SK-N-DZ (cell line): ENCODE results near the gene GMDS.
A peak's percentile ranks its signal among the peaks of the same experiment; 100 is the strongest.

Source experiments
- DNase-seq: peaks from one replicate; pipeline ENCODE4 v3.0.0-alpha.2; 2015; ENCODE audit warnings: low spot score

GMDS gene

GRCh38 chr6:2240961-2241360 is 4.4 kb downstream of the GMDS start:
- no peak for DNase-seq

DNA sequence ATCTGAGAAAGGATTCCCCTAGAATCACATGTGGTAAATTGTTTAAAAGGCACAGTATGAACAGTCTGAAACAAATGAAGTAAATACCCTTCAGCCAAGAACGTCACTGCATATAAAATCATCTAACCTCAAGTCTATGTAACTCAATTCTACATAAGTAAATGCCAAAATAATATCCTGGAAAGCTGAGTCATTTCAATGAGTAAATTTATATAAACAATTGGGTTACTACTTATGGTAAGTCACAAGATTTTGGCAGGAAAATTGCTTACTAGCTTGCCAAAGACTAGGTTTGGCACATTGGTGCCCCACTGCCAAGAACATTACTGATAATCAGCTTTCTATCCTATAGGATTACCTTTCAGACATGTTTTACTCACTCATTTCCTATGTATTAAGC is 8.4 kb downstream of the GMDS start:
- no peak for DNase-seq

DNA sequence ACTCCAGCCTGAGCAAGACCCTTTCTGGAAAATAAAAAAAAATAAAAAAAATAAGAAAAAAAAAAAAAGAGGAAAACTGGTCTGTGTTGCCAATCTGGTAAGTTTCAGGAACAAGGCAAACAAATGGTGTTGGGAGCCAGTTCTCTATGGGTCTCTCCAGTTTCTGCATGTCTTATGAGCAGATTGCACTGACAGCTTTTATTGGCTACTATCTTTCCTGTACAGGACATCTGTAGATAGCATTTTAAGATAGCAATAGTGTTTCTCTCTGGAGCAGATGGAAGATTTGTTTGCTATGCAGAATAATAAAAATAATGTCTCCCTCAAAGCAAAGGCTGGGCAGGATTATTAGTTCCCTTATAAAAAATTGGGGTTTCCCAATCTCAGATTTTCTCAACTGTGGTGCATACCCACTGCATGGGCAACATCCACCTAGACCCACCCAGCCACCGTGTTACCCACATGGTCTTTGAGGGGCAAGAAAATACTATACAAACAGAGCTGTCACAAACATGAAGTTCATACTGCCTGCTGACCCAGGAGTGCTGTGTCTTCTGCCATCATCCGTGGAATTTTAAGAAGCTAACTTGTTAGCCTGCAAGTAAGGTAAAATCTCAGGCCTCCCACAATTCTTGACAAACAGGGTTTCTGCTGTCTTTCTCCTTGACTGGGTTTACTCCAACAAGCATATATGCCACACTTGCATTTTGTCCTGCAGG is 9.5 kb downstream of the GMDS start:
- DNase-seq = peak; percentile 22

DNA sequence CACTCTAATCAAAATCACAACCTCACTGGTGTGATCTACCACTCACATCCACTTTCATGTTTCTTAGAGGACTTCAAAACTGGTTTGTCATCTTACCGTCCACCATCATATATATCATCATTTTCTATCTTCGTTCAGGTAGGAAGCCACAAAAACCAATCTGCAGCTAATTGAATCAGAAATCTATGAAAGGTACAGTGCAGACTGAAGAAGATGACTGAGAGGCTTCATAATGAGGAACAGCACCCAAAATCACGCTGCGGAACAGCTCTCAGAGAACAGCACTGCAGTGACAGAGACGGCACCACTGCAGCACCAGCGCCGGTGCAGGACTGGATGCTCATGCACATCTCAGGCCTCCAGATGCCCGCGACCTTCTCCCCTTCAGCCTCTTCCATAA is 13.0 kb downstream of the GMDS start:
- peak; percentile 15 for DNase-seq

DNA sequence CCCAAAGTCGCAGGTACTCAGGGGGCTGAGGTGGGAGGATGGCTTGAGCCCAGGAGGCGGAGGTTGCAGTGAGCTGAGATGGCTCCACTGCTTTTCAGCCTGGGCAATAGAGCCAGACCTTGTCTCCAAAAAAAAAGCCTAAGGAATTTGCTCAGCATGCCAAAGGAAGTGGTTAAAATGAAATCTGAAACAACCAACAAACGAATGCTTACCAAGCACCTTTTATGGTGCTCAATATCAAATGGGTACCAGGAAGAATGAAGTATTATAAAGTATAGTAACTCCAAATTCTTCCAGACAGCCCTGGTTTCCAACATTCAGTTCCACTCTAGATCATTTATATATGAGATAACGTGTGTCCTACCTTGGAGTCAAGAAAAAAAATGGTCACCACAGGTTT is 14.0 kb downstream of the GMDS start:
- DNase-seq = no peak

- no peak for DNase-seq
Measured at GRCh38 chr6:2230659-2231277, 14.6 kb downstream of the GMDS start.

- DNase-seq = no peak
Measured at GRCh38 chr6:2229742-2230141, 15.7 kb downstream of the GMDS start.

DNA sequence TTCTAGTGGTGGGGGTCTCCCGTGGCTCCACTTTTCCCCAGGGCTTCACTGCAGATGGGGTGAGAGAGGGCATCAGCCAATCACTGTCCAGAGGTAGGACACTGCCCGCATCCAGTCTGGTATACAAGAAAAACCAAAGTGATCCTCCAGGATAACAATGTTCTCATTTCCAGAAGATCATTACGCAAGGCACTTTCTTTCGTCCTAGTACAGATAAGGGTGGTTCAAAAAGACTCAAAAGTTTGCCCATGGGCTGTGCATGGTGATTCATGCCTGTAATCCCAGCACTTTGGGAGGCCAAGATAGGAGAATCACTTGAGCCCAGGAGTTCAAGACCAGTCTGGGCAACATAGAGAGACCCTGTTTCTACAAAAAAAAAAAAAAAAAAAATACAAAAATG is 16.4 kb downstream of the GMDS start:
- no peak for DNase-seq

DNA sequence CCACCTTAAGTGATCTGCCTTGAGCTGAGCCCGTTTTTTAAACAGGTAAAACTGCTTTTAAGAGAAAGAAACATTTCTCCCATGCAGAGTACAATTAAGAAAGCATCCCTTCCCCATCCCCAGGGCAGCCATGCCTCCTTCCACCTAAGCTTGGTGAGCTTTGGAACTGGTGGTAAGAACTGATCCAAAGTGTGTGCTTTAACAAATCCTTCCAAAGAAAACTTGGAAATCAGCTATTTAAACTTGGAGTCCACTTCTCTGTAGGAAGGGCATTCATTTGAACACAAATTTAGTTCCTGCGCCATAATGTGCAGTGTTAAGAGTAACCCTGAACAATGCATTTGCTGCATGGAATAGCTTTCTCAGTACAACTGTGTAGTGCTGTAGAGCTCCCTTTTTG is 17.0 kb downstream of the GMDS start:
- no peak for DNase-seq

DNA sequence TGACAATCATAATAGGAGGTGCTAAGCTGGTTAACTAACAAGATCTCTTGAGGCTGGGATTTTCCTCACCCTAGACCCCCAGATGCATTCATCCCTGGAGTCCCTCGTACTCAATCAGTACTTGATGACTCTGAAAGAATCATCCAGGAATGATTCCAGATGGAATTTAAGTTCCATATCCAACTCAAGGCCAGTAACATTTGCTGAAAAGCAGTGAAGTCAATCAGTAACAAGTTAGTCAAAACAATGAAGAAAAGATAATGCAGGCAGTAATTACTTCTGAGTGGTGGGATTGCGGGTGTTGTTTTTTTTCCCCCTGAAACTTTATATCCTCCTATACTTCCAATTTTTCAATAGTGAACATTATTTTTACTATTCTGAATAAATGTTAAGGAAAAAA is 18.6 kb downstream of the GMDS start:
- no peak for DNase-seq

DNA sequence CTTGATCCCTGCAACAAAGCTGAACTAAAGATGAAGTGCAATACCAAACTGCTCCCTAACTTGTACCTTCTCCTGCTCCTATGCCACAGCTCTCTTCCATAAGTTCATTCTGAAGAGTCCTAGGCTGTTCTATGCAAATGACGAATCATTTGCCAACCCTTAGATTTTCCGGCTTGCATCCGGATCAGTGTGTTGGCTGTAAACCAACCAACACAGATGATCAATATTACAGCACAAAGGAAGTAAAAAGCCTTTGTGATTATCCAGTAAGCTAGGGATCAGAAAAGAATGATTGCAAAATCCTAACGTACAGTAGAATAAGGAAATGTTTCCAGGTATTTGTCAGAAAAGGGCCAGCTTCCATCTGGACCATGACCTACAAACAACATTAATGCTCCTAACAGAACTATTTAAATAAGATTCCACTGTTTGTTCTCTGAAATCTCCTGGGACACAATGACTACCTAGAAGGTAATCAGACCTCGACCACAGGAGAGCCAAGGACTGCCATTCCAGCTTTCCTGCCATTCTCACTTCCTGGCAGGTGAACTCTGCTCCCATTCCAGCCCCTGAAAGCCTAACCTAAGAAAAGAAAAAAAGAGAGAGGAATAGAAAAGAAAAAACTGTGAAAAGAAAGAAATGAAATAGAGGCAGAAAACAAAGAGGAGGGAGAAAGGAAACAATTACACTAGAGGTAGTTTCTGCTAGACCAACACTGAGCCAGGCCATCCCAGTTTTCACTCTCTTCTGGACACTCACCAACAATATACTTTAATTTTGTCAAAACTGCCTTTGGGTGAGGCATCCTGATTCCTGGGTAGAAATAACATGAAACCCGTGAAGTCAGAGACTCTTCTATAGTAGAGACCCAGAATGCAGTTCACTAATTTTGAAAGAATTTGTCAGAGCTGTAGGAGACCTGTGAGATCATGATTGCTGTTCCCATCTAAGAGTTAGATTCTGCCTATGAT is 19.7 kb downstream of the GMDS start:
- DNase-seq = no peak

GRCh38 chr6:2224847-2225382 is 20.5 kb downstream of the GMDS start:
- no peak for DNase-seq

- DNase-seq = no peak
Measured at GRCh38 chr6:2222275-2222842, 23.0 kb downstream of the GMDS start.

DNA sequence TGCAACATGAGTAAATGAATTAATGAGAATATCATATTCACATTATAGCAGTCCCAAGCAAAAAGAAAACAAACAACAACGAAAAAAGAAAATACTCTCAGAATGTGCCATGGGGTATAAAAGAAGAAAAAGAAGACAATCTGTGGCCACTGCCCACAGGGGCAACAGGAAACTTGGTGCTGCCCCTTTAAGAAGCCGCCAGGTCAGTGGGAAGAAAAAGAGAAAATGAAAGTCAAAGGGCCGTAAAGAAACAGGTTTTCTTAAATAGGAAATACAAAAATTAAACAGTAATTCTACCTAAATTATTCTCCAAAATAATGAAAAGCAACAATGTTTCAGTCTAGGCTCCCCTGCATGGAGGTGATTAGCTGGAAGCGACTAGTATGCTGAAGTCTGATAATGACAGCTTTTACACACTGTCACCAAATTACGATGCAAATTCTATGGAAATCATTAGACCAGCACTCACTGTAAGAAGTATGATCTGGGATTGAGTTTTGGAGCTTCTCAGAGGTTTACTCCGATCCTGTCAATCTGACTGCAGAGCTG is 23.6 kb downstream of the GMDS start:
- no peak for DNase-seq

- no peak for DNase-seq
Measured at GRCh38 chr6:2220154-2220553, 25.3 kb downstream of the GMDS start.

- DNase-seq = no peak
Measured at GRCh38 chr6:2218866-2219265, 26.5 kb downstream of the GMDS start.

- DNase-seq = no peak
Measured at GRCh38 chr6:2216794-2217383, 28.5 kb downstream of the GMDS start.

DNA sequence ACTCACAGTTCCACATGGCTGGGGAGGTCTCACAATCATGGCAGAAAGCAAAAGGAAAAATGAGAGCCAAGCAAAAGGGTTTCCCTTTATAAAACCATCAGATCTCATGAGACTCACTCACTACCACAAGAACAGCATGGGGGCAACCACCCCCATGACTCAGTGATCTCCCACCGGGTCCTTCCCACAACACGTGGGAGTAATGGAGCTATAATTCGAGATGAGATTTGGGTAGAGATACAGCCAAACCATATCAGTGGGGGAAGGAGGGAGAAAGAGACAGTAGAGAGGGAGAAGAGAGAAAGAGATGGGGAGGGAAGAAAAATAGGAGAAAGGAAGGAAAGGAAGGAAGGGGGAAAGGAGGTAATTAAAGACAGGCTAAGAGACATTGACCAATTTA is 30.1 kb downstream of the GMDS start:
- DNase-seq = no peak

DNA sequence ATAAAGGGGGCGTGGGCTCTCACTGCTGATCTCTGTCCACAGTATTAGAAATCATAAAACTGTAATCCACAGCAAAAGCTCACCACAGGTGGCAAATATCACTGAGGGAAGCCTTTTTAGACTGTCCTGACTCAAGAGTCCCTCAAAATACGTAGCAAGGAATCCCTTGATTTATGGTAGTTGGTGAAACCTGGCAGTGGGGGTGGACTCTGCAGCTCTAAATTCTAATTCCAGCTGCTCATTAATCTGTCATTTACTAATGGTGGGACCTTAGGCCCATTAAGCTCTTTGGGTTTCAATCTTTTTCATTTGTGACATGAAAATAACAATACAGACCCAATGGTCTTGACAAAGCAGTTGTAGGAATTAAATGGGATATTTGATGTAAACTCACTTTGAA is 32.3 kb downstream of the GMDS start:
- no peak for DNase-seq

DNA sequence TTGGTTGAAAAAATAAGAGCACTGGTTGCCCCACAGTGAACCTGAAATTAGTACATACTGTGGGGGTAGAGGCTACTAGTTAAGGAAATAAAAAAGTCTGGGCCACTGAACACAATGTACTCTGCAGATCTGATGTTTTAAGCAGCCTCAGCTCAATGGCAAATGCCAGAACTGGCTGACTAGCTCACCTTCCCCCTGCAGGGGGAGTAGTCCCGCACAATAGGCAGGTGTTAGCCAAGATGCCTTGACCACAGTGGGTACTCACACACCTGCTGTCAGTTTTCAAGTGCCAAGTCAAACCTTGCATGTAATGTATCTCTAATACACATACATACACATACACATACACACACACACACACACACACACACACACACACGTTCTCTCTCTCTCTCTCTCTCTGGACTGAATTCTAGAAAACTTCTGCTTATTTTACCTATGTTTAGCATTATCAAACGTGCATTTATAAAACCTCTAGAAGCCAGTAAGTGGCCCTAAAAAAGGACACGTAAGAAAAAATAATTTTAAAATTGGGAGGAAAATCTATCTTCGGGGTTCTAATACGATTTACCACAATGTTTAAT is 36.1 kb downstream of the GMDS start:
- DNase-seq = peak; percentile 40

DNA sequence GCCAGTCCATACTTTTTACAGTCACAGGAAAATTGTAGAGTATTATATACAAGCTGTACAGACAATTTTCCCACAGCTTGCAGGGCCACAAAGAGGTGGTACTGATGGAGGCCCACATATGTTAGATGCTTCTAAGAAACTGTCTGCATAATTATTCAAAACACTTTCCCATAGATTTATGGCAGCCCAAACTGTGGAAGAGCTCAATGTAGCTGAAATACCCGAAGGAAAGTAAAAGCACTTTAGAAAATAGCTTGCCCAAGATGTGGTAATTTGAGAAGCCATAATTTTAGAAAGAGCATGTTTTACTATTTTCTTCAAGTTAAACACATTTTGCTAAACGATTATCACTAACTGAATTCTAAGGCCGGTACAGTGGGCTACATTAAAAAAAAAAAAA is 36.9 kb downstream of the GMDS start:
- DNase-seq = no peak
